ENCODE data around the gene MKS1.

Gene MKS1

DNA sequence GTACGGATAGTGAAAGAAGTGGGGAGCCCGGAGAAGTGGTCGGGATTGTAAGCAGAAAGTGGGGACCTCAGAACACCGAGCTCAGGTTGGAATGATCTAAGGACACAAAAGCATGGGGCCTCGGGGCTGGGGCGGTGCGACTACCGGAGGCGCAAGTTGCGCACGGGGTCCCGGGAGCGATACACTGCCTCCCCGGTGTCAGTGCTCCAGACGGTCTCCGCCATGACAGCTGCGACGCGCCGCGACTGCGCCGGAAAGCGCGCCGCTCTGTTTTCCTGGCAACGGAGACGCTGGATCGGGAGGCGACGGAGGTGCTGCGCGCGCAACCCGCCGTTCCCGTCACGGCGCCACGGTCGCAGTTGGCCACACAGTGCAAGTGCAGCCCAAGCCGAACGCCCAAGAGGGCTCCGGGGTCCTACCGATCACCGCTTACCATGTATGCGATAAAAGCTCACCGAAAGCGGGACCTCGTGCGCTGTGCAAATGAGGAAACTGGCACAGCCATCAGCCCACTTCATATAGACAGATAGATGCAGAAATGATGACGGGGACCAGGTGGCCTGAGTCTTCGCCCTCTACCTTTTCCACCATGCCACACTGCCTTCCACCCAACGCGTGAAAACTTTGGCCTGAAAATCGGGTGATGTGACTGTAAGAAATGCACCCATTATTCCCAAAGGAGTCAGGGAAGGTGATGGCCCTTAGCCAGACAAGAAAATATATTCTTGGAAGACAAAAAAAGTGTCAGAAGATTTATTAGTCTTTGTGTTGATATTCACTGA, at the start of gene MKS1:
Gene MKS1 (minus strand): TSS at position 249 of the 782 bp plus-strand sequence. CDS start 25 bp downstream, at position 224.
- FAIRE-seq (peak; percentile 100), DNase-seq (ENCODE audit: insufficient read length, low spot score) (peak; percentile 100)

DNA sequence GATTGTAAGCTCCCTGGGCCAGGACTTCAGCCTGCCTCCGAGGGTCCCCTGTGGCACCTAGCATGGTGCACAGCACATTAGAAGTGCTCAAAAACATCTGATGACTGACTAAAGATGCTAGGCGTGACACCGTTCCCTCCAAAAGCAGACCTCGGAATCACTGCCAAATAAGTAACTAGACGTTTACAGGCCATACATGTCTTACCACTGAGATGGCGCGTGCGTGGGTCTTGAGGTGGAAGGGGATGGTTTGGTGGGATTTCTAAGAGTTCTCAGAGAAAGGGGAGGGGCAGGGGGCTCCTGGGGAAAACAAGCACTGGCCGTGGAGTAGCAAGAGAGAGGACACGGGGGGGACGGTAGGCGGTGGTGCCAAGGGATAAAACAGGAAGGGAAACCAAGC, 49.3 kb upstream of the MKS1 start:
- no peak for DNase-seq (ENCODE audit: insufficient read length, low spot score)
- no peak for FAIRE-seq

DNA sequence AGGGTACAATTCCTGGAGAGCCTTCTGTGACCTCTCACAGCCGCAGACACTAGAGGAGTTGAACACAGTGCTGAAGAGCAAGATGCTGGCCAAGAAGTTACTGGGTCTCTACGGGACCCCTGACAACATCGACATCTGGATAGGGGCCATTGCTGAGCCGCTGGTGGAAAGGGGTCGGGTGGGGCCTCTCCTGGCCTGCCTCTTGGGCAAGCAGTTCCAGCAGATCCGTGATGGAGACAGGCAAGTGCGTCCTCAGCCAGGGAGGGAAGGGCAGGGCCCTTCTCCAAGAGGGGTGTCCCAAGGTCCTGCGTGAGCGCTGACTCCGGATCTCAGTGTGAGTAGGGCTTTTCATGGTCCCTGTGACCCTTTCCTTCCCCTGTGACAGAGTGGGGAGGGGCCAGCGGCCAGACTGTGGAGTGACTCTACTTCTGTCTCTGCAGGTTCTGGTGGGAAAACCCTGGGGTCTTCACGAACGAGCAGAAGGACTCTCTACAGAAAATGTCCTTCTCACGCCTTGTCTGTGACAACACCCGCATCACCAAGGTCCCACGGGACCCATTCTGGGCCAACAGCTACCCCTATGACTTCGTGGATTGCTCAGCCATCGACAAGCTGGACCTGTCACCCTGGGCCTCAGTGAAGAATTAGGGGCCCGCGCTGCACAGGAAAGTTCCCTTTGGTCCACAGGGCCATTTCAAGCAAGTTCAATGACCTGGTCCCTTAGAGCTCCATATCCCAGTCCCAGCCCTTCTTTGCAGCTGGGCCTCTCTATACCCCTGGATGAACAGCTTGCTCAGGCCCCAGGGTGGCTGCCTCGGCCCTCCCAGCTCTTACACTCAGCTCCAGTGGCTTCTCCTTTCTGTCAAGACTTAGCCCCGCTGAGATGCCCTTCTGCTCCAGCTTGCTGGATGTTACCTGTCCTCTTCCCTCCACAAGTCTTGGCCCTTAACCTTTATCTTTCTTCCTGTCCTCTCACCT, 48.6 kb upstream of the MKS1 start:
- no peak for FAIRE-seq
- no peak for DNase-seq (ENCODE audit: insufficient read length, low spot score)

DNA sequence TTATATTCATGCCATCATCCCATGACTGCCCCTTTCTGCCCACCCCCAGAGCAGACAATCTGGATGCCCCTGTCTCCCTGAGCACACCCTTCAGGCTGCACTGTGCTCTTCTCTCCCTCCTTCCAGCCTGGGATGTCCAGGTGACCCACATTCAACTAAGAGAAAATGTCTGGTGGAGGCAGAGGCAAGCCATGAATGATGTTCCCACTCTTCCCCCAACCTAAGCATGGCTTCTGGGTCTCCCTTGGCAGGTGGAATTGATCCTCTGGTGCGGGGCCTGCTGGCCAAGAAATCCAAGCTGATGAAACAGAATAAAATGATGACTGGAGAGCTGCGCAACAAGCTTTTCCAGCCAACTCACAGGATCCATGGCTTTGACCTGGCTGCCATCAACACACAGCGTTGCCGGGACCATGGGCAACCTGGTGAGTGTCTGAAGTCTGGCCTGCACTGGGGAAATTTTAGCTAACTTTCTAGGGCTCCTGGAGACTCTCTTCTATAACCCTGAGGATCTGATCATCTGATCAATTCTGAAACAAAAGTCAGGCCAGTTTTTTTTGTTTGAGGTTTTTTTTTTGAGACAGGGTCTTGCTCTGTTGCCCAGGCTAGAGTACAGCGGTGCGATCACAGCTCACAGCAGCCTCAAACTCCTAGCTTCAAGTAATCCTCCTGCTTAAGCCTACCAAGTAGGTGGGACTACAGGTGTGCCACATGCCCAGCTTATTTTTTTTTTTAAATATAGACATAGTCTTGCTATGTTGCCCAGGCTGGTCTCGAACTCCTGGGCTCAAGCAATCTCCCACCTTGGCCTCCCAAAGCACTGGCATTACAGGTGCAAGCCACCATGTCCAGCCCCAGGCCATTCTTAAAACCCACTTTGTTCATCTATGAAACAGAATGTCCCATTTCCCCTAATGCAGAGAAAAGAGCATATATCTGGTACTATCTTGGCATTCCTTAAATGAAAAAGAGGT, 47.1 kb upstream of the MKS1 start:
- DNase-seq (ENCODE audit: insufficient read length, low spot score) (no peak), FAIRE-seq (no peak)

DNA sequence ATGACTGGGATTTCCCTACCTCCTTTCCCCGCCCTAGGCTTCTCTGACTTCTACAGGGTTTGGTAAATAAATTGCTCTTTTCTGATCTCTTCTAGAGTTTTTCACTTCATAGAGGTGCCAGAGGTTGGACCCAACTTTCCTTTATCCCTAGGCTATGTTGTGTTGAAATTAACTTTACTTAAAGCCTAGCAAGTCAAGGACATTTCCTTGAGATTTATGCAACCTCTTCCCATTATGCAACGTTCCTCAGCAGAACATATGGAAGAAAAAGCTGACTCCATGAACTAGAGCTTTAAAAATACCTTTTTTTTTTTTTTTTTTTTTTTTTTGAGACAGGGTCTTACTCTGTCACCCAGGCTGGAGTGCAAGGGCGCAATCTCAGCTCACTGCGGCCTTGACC, 46.2 kb upstream of the MKS1 start:
- no peak for FAIRE-seq
- no peak for DNase-seq (ENCODE audit: insufficient read length, low spot score)

- FAIRE-seq, result peak; percentile 28
- DNase-seq (ENCODE audit: insufficient read length, low spot score), result no peak
Measured at GRCh38 chr17:58264407-58265103, 45.5 kb upstream of the MKS1 start.

DNA sequence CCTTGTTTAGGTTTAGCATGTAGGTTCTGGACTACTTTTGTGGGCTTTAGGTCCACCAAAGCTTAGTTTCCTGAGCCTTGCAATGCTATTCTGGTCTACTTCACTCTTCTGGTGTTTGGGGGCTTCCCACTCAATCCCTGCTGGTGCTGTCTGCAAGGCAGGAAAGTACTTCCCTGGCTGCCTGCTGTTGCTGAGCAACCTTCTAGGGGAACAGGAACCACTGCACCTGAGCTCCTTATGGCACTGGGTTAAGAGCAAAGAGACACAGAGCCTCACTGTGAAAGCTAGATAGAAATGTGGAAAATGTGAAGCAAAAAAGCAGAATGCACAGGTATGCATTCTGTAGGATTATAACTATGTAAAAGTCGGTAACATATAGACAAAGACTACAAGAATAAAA, 44.7 kb upstream of the MKS1 start:
- FAIRE-seq (no peak), DNase-seq (ENCODE audit: insufficient read length, low spot score) (no peak)

DNA sequence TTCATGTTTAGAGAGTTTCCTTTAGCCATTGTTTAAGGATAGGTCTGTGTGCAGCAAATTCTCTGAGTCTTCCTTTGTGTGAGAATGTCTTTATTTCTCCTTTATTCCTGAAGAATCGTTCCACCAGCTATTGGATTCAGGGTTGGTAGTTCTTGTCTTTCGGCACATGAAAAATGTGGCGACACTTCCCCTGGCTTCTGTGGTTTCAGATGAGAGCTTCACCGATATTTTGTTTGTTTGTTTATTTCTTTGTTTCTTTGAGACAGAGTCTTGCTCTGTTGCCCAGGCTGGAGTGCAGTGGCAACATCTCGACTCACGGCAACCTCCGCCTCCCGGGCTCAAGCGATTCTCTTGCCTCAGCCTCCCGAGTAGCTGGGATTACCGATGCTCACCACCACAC, 43.1 kb upstream of the MKS1 start:
- DNase-seq (ENCODE audit: insufficient read length, low spot score), result no peak
- FAIRE-seq, result no peak

GRCh38 chr17:58254803-58255202, 35.7 kb upstream of the MKS1 start:
- DNase-seq (ENCODE audit: insufficient read length, low spot score), result no peak
- no peak for FAIRE-seq

GRCh38 chr17:58253082-58253481, 34.0 kb upstream of the MKS1 start:
- FAIRE-seq, result no peak
- no peak for DNase-seq (ENCODE audit: insufficient read length, low spot score)

- DNase-seq (ENCODE audit: insufficient read length, low spot score) (no peak), FAIRE-seq (no peak)
Measured at GRCh38 chr17:58252141-58252540, 33.1 kb upstream of the MKS1 start.

DNA sequence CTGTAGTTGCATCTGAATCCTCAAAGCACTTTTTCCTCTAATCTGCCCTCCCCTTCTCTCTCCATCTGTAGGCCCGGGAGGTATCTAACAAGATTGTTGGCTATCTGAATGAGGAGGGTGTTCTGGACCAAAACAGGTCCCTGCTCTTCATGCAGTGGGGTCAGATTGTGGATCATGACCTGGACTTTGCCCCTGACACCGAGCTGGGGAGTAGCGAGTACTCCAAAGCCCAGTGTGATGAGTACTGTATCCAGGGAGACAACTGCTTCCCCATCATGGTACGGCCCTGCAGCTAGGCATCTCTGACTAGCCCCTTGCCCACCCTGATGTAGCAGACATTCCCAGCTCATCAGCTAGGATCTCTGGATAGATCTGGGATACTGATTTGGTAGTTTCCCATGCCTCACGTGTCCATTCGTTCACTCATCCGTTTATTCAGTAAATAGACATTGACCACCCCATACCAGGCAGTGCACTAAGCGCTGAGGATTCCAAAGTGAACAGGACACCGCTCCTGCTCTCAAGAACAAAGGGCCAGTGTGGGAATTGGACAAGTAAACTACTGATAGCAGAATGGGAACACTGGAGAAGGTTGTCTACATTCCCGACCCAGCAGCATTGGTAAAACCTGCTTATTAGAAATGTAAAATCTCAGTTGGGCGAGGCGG, 31.4 kb upstream of the MKS1 start:
- DNase-seq (ENCODE audit: insufficient read length, low spot score) (no peak), FAIRE-seq (peak; percentile 42)

DNA sequence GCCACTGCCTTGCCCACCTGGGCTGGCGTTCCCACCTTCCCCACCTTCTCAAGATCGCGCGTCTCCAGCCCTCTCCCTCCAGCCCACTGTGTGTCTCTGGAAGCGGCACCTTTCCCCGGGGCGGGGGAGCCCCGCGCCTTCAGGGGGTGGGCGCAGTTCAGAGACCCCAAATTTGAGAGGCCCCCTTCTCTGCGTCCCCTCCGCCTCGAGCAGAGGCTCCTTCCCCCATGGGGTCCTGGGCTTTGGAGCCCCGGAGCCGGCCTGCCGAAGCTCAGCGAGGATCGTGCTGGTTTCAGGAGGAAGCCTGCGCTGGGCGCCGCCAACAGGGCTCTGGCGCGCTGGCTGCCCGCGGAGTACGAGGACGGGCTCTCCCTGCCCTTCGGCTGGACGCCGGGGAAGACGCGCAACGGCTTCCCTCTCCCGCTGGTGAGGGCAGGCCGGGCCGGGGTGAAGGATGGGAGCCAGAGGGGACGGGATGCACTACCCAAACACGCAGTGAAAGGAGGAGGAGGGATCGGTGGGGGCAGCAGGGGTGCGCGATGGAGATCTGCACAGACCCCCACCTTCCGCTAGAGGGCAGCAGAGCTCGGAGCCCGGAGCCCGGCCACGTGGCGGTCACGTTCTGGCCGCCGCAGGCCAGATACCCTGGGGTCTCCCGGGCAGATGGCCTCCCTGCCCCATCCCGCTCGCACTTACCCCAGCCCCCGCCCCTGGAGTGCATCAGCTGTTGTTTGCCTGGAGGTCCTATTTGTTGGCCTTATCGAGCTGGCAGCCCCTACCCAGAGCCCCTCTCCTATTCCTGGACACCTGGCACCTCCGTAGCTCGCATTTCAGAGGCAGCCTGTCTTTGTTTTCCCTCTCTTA, 30.4 kb upstream of the MKS1 start:
- FAIRE-seq (no peak), DNase-seq (ENCODE audit: insufficient read length, low spot score) (peak; percentile 93)

GRCh38 chr17:58248955-58249269, 29.9 kb upstream of the MKS1 start:
- FAIRE-seq, result no peak

GRCh38 chr17:58247511-58248363, 28.7 kb upstream of the MKS1 start:
- DNase-seq (ENCODE audit: insufficient read length, low spot score), result no peak

More at GRCh38 chr17:58248955-58249269, 29.9 kb upstream of the MKS1 start:
- no peak for DNase-seq (ENCODE audit: insufficient read length, low spot score)

GRCh38 chr17:58246781-58247180, 27.7 kb upstream of the MKS1 start:
- DNase-seq (ENCODE audit: insufficient read length, low spot score), result no peak
- no peak for FAIRE-seq

More at GRCh38 chr17:58247511-58248363, 28.7 kb upstream of the MKS1 start:
- no peak for FAIRE-seq

DNA sequence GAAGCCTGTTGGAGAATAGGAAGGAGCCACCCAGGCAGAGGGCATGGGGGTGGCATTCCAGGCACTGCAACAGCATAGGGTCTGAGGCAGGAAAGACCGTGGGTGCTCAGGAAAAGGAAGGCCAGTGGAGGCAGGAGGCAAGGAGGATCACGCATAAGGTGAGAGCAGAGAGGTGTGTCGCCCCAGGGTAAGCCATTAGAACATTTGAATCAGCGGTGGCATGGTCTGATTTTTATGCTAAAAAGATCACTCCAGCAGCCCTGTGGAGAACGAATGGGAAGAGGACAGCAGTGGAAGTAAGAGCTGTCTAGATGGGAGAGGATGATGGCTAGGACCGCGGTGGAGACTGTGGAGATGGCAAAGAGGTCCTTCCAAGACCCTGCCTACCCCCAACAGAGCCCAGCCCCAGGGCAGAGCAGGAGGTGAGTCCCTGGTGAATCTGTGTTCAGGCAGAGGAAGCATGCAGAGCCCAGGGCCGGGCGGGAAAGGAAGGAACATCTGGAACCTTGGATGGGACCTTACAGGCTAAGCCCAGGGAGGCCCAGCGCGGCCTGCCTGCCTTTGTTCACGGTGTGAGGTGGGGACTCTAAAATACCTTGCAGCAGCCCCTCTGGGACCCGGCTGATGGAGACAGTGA, 27.2 kb upstream of the MKS1 start:
- FAIRE-seq, result no peak
- no peak for DNase-seq (ENCODE audit: insufficient read length, low spot score)
